ENCODE measurements around the gene HAS3.
"Not testable (repeated sequence)": the region's sequence is repeated elsewhere in the genome, so short reads cannot be mapped to it uniquely, and the experiment has no call there.

Gene HAS3

GRCh38 chr16:69119536-69119935, 14.1 kb downstream of the HAS3 start:
- peaks cover 51% of the 10 kb centered on the region for H3K36me3 ChIP-seq (ENCODE audit: control insufficient read depth, insufficient read depth, low read length, severe bottlenecking)

GRCh38 chr16:69120096-69120664, 14.7 kb downstream of the HAS3 start:
- Histone ChIP-seq H3K4me3 (ENCODE audit: low read length) (no peak overlapping the region), H3K9ac (ENCODE audit: low read length) (no peak overlapping the region), H3K4me1 (ENCODE audit: control insufficient read depth, insufficient read depth, low read length) (no peaks in the 10 kb centered on the region), H3K27me3 (replicated peaks; ENCODE audit: control insufficient read depth, insufficient read depth, low read length) (no peaks in the 10 kb centered on the region), H3K36me3 (ENCODE audit: control insufficient read depth, insufficient read depth, low read length, severe bottlenecking) (peaks cover 45% of the 10 kb centered on the region), H3K9me3 (ENCODE audit: control insufficient read depth, low read length) (no peaks in the 10 kb centered on the region)
- DNase-seq (ENCODE audit: low read depth): no peak

More at GRCh38 chr16:69119536-69119935, 14.1 kb downstream of the HAS3 start:
- no peak for DNase-seq (ENCODE audit: low read depth)
- no peaks in the 10 kb centered on the region for H3K4me1 ChIP-seq (ENCODE audit: control insufficient read depth, insufficient read depth, low read length)
- H3K27me3 ChIP-seq (replicated peaks; ENCODE audit: control insufficient read depth, insufficient read depth, low read length): no peaks in the 10 kb centered on the region
- H3K9ac ChIP-seq (ENCODE audit: low read length): no peak overlapping the region
- H3K9me3 ChIP-seq (ENCODE audit: control insufficient read depth, low read length): no peaks in the 10 kb centered on the region
- H3K4me3 ChIP-seq (ENCODE audit: low read length): no peak overlapping the region

- DNase-seq (ENCODE audit: low read depth): peak; percentile 89
- Histone ChIP-seq H3K36me3 (ENCODE audit: control insufficient read depth, insufficient read depth, low read length, severe bottlenecking) (peaks cover 38% of the 10 kb centered on the region), H3K9ac (ENCODE audit: low read length) (no peak overlapping the region), H3K4me1 (ENCODE audit: control insufficient read depth, insufficient read depth, low read length) (no peaks in the 10 kb centered on the region), H3K27me3 (replicated peaks; ENCODE audit: control insufficient read depth, insufficient read depth, low read length) (no peaks in the 10 kb centered on the region), H3K9me3 (ENCODE audit: control insufficient read depth, low read length) (no peaks in the 10 kb centered on the region), H3K4me3 (ENCODE audit: low read length) (no peak overlapping the region)
Observed at GRCh38 chr16:69123910-69124309, 18.5 kb downstream of the HAS3 start.

DNA sequence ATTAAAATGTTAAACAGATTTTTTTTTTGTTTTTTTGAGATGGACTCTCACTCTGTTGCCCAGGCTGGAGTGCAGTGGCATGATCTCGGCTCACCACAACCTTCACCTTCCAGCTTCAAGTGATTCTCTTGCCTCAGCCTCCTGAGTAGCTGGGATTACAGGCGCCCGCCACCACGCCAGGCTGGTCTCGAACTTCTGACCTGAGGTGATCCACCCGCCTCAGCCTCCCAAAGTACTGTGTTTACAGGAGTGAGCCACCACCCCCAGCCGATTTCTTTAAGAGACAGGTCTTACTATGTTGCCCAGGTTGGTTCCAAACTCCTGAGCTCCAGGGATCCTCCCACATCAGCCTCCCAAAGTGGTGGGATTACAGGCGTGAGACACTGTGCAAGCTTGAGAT, 19.0 kb downstream of the HAS3 start:
- H3K4me1 ChIP-seq (ENCODE audit: control insufficient read depth, insufficient read depth, low read length); H3K4me3 ChIP-seq (ENCODE audit: low read length); DNase-seq (ENCODE audit: low read depth); H3K9ac ChIP-seq (ENCODE audit: low read length); H3K27me3 ChIP-seq (replicated peaks; ENCODE audit: control insufficient read depth, insufficient read depth, low read length); H3K9me3 ChIP-seq (ENCODE audit: control insufficient read depth, low read length): not testable (repeated sequence)
- H3K36me3 ChIP-seq (ENCODE audit: control insufficient read depth, insufficient read depth, low read length, severe bottlenecking): peaks cover 33% of the 10 kb centered on the region

- H3K9me3 ChIP-seq (ENCODE audit: control insufficient read depth, low read length); H3K4me1 ChIP-seq (ENCODE audit: control insufficient read depth, insufficient read depth, low read length): not testable (repeated sequence)
- peaks cover 27% of the 10 kb centered on the region for H3K36me3 ChIP-seq (ENCODE audit: control insufficient read depth, insufficient read depth, low read length, severe bottlenecking)
Observed at GRCh38 chr16:69124961-69125360, 19.5 kb downstream of the HAS3 start.

DNA sequence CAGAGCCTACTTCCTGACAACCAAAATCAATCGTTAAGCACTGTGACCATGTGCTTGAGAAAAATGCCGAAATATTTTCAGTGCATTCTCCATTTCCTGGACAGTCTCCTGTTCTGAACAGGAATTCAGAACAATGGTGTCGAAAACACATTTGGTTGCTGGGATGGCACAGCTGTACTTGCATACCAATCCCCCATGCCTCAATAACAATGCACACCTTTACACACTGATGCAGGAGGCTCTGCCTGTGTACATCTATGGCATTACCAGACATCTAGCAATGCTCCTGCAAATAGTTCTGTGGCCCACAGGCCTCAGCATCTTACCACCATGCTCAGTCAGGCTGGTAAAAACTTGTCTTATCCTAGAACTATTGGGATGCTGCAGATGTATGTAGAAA, 20.8 kb downstream of the HAS3 start:
- H3K9me3 ChIP-seq (ENCODE audit: control insufficient read depth, low read length): no peaks in the 10 kb centered on the region
- no peak for DNase-seq (ENCODE audit: low read depth)
- no peak overlapping the region for H3K9ac ChIP-seq (ENCODE audit: low read length)
- peaks cover 15% of the 10 kb centered on the region for H3K36me3 ChIP-seq (ENCODE audit: control insufficient read depth, insufficient read depth, low read length, severe bottlenecking)
- H3K4me3 ChIP-seq (ENCODE audit: low read length): no peak overlapping the region
- no peaks in the 10 kb centered on the region for H3K27me3 ChIP-seq (replicated peaks; ENCODE audit: control insufficient read depth, insufficient read depth, low read length)
- H3K4me1 ChIP-seq (ENCODE audit: control insufficient read depth, insufficient read depth, low read length): peaks cover 13% of the 10 kb centered on the region

More at GRCh38 chr16:69124961-69125360, 19.5 kb downstream of the HAS3 start:
- not testable (repeated sequence) for H3K27me3 ChIP-seq (replicated peaks; ENCODE audit: control insufficient read depth, insufficient read depth, low read length); H3K9ac ChIP-seq (ENCODE audit: low read length); DNase-seq (ENCODE audit: low read depth); H3K4me3 ChIP-seq (ENCODE audit: low read length)

DNA sequence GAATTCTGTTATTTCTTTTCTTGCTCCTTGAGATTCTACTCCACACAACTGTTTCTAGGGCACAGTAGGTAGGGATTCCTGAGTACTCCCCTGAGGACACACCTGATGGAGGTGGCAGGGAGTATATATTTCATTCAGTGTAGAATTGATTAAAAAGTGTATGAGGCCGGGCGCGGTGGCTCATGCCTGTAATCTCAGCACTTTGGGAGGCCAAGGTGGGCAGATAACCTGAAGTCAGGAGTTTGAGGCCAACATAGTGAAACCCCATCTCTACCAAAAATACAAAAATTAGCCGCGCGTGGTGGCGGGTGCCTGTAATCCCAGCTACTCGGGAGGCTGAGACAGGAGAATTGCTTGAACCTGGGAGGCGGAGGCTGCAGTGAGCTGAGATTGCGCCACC, 21.3 kb downstream of the HAS3 start:
- not testable (repeated sequence) for H3K9ac ChIP-seq (ENCODE audit: low read length); H3K9me3 ChIP-seq (ENCODE audit: control insufficient read depth, low read length); H3K4me3 ChIP-seq (ENCODE audit: low read length); DNase-seq (ENCODE audit: low read depth); H3K27me3 ChIP-seq (replicated peaks; ENCODE audit: control insufficient read depth, insufficient read depth, low read length)
- Histone ChIP-seq H3K36me3 (ENCODE audit: control insufficient read depth, insufficient read depth, low read length, severe bottlenecking) (peaks cover 14% of the 10 kb centered on the region), H3K4me1 (ENCODE audit: control insufficient read depth, insufficient read depth, low read length) (peaks cover 13% of the 10 kb centered on the region)

DNA sequence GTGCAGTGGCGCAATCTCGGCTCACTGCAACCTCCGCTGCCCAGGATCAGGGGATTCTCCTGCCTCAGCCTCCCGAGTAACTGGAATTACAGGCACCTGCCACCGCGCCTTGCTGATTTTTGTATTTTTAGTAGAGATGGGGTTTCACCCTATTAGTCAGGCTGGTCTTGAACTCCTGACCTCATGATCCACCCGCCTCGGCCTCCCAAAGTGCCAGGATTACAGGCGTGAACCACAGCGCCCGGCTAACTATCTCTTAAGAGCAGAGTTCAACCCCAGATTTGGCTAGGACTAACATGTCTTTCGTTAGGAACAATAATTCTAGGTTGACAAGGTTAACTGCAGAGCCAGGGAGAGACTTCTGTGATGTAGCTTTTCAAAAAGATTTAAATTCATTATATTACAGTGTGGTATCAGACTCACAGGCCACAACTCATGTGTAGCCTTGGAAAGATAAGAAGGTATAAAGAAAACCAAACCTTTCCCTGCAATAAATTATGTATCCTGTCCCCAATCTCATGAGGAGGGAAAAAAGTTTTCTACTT, 22.6 kb downstream of the HAS3 start:
- Histone ChIP-seq H3K9me3 (ENCODE audit: control insufficient read depth, low read length) (no peaks in the 10 kb centered on the region), H3K36me3 (ENCODE audit: control insufficient read depth, insufficient read depth, low read length, severe bottlenecking) (peaks cover 12% of the 10 kb centered on the region), H3K9ac (ENCODE audit: low read length) (no peak overlapping the region), H3K27me3 (replicated peaks; ENCODE audit: control insufficient read depth, insufficient read depth, low read length) (no peaks in the 10 kb centered on the region), H3K4me3 (ENCODE audit: low read length) (no peak overlapping the region), H3K4me1 (ENCODE audit: control insufficient read depth, insufficient read depth, low read length) (peaks cover 13% of the 10 kb centered on the region)
- no peak for DNase-seq (ENCODE audit: low read depth)

- H3K36me3 ChIP-seq (ENCODE audit: control insufficient read depth, insufficient read depth, low read length, severe bottlenecking): peaks cover 14% of the 10 kb centered on the region
- no peaks in the 10 kb centered on the region for H3K27me3 ChIP-seq (replicated peaks; ENCODE audit: control insufficient read depth, insufficient read depth, low read length)
- H3K9me3 ChIP-seq (ENCODE audit: control insufficient read depth, low read length): no peaks in the 10 kb centered on the region
- H3K4me1 ChIP-seq (ENCODE audit: control insufficient read depth, insufficient read depth, low read length): peaks cover 28% of the 10 kb centered on the region
- DNase-seq (ENCODE audit: low read depth): no peak
- peak overlapping the region; percentile 96 for H3K4me3 ChIP-seq (ENCODE audit: low read length)
- H3K9ac ChIP-seq (ENCODE audit: low read length): peak overlapping the region; percentile 99
Observed at GRCh38 chr16:69130461-69130860, 25.0 kb downstream of the HAS3 start.

DNA sequence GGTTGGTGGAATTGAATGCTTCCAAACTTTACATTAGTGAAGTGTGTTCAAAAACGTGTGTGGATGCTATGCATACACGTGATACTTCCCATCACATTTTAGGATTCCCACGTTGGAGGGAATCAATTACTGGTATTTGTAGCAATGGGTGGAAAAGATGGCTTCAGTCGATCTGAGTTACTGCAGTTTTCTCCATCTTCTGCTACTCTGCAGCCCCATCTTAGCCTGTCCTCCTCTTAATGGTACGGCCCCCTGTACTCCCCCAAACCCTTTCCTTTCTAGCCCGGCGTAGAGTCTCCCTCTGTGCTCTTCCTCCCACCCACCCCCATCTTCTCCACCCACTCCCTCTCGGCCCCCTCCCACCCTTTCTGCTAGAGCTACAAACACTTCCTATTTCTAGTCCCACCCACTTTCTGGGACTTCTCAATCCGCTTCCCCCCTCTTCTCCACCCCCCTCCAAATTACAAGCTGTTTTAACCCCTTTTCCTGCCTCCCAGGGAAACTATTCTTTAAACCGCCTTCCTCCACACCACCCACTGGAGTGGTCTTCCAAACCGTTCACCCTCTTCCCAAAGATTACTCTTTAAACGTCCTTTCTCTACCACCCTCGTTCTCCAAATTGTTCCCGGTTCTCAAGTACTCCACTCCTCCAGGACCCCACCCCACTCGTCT, 25.9 kb downstream of the HAS3 start:
- Histone ChIP-seq H3K9me3 (ENCODE audit: control insufficient read depth, low read length) (no peaks in the 10 kb centered on the region), H3K36me3 (ENCODE audit: control insufficient read depth, insufficient read depth, low read length, severe bottlenecking) (peaks cover 12% of the 10 kb centered on the region), H3K27me3 (replicated peaks; ENCODE audit: control insufficient read depth, insufficient read depth, low read length) (no peaks in the 10 kb centered on the region), H3K9ac (ENCODE audit: low read length) (peak overlapping the region; percentile 99), H3K4me1 (ENCODE audit: control insufficient read depth, insufficient read depth, low read length) (peaks cover 28% of the 10 kb centered on the region), H3K4me3 (ENCODE audit: low read length) (peak overlapping the region; percentile 96)
- DNase-seq (ENCODE audit: low read depth): peak; percentile 55

- DNase-seq (ENCODE audit: low read depth): peak; percentile 91
- H3K9ac ChIP-seq (ENCODE audit: low read length): peak overlapping the region; percentile 99
- H3K36me3 ChIP-seq (ENCODE audit: control insufficient read depth, insufficient read depth, low read length, severe bottlenecking): peaks cover 11% of the 10 kb centered on the region
- no peaks in the 10 kb centered on the region for H3K9me3 ChIP-seq (ENCODE audit: control insufficient read depth, low read length)
- H3K27me3 ChIP-seq (replicated peaks; ENCODE audit: control insufficient read depth, insufficient read depth, low read length): no peaks in the 10 kb centered on the region
- H3K4me1 ChIP-seq (ENCODE audit: control insufficient read depth, insufficient read depth, low read length): peaks cover 34% of the 10 kb centered on the region
- peak overlapping the region; percentile 96 for H3K4me3 ChIP-seq (ENCODE audit: low read length)
Observed at GRCh38 chr16:69131839-69132423, 26.5 kb downstream of the HAS3 start.

Measured in adipocyte (in vitro differentiated cells).